ENCODE results near the gene VENTX.

GRCh38 chr10:133270773-133271297, 33.2 kb downstream of the VENTX start:
- TF ChIP-seq CTCF (tag by site-specific recombination; IDR thresholded peaks at IDR 0.05) (no peak), ZNF280D (tag by site-specific recombination; IDR thresholded peaks at IDR 0.05) (no peak), EGR2 (tag by site-specific recombination; IDR thresholded peaks at IDR 0.05; ENCODE audit: low read depth) (no peak), ZNF521 (tag by site-specific recombination; IDR thresholded peaks at IDR 0.05) (no peak), ZNF843 (tag by site-specific recombination; IDR thresholded peaks at IDR 0.05) (no peak), PBX3 (CRISPR knock-in tag; IDR thresholded peaks at IDR 0.05) (no peak), ZNF132 (tag by site-specific recombination; IDR thresholded peaks at IDR 0.05; ENCODE audit: borderline replicate concordance) (no peak), ZNF585B (tag by site-specific recombination; IDR thresholded peaks at IDR 0.05) (no peak), ZNF24 (tag by site-specific recombination; IDR thresholded peaks at IDR 0.05) (no peak), ZNF501 (tag by site-specific recombination; IDR thresholded peaks at IDR 0.05) (no peak), ZNF768 (tag by site-specific recombination; IDR thresholded peaks at IDR 0.05) (no peak), ZNF792 (tag by site-specific recombination; IDR thresholded peaks at IDR 0.05) (no peak)
